Activated CD8-positive, alpha-beta memory T cell treated with anti-CD3 and anti-CD28 coated beads, Interleukin-2, amount 50 U/mL, for 1 hour (primary cell): Measurements from ENCODE around the gene DBN1.

Experiments
- DNase-seq: peaks from one replicate; pipeline ENCODE4 v3.0.0-alpha.2; 2020; ENCODE audit errors: extremely low read depth

The DBN1 gene

DNA sequence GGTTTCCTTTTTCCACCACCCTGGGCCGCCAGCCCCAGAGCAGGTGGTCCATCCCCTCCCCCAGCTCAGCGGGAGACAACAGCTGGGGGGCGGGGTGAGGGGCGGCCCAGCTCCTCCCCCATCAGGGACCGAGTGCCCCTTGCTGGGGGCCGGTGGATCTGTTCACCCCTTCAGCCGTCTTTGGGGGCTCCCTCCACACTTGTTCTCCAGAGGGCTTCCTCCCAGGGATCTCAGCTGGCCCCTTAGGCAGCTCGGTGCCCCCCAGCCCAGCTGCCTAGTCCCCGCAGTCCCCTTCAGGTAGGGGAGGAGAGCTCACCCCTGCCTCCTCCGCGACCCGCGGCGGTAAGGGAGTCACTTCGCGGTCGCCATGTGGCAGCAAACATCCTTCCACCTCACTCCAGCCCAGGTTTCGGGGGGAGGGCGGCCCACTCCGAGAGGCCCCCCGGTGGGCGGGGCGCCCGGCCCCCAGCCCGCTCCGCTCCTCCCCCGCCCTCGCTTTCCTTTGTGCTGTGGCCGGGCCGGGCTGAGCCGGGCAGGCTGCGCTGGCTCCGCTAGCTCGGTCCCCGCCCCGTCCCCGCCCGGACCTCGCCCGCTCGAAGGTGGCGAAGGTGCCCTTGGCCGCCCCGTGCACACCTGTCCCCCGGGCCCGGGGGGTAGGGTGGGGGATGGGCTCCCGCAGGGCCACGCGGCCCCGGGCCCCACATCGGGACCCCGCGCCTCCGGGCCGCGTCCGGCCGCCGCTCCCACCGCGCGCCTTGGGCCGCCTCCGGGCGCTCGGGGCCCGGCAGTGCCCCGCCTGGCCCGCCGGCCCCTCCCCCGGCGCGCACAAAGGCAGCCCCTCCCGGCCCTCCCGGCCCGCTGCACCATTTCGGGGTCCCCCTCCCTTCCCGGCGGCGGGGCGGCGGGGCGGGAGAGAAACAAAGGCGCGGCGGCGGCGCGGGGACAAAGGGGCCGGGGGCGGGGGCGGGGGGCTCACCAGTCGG lies 683 bp downstream of the DBN1 start:
- DNase-seq: no peak

DNA sequence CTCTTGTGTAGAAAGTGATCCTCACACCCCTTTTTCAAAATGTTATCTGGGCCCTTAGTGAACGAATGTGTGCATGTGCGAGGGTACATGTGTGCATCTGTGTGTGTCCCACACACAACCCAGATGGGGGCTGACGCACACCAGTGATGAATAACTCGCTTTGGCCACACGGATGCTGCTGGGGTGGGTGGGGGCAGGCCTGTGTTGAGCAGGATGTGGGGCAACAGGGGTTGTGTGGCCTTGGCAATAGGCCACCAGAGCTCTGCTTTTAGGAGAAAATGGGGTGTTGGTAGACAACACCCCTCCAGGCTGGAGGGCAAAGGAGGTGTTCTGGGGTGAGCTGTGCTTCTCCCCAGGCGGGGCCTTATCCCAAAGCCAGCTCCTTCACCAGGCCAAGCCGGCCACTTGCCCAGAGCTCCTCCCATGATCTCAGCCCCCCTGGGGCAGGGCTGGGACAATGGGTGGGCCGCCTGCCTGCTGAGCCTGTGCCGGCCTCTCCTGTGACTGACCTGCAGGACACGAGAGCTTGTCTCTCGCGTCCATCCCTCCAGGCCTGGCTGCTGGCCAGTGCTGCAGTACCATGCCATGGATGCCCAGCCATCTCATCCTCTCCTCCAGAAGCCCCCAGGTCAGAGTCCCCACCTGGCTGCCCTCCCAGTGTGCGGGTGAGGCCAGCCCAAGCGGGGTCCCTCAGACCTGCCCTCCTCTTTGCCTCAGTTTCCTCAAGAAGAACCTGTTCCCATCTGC lies 1.7 kb downstream of the DBN1 start:
- no peak for DNase-seq

DNA sequence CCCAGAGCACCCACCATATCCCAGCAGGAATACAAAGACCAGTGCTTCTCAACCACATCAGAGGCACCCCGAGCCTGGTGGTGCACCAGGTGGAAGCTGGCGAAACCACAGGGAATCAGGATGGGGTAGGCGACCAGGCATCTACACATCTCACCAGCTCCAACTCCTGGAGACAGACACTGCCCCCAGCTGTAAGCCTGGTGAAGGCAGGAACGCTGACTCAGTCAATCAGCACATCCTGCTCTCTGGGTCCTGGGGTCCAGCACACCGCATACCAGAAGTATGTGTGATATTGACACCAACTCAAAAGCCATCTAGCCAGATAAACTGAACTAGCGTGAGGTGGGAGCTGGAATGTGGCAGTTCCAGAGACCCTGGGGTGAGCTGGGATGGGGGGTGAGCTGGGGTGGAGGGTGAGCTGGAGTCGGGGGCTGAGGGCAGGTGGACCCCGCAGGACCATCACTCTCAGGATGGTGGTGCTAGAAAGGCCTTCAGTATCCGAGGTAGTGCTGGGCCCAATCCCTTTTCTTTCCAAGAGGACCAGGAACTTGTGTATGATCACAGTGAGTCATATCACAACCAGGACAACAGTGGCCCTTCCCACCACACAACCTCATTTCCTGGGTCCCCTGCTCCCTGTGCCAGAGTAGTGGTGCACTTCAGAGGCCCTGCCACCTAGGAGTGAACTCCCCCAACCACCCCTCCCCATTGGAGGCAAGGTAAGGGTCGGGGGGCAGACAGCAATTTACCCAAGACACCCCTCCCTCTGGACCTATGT lies 2.5 kb downstream of the DBN1 start:
- DNase-seq: no peak

DNA sequence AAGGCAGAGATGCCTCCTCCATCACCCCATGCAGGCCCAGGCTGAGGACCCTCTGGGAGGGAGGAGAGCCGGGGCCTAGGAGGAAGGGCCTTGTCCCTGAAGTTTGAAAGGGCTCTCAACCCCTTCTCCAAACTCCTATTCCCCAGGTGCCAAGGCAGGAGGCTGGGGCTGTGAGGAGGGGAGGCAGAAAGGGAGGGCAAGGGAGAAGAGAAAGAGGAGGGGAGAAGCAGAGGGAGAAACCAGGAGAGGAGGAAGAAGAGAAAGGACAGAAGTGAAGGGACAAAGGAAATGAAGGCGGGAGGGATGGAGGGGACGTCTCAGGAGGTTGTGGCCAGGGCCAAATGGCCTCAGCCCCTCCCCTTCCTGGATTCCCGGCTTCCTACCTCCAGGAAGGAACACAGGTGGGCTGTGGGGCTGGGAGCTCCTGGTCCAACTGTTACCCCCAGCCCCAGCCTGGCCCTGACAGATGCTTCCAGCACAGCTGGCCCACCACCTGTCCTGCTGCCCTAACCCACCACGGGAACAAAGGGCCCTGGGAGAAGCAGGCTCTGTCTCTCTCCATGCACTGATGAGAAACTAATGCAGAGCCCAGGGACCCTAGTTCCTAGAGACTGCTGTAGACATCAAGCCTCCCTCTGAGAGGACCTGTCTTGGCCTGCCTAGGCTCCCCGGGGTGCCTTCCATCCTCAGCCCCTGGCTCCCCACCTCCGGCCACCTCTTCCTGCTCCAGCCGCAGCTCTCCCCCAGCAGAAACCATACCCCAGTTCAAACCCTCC lies 3.5 kb downstream of the DBN1 start:
- no peak for DNase-seq

DNA sequence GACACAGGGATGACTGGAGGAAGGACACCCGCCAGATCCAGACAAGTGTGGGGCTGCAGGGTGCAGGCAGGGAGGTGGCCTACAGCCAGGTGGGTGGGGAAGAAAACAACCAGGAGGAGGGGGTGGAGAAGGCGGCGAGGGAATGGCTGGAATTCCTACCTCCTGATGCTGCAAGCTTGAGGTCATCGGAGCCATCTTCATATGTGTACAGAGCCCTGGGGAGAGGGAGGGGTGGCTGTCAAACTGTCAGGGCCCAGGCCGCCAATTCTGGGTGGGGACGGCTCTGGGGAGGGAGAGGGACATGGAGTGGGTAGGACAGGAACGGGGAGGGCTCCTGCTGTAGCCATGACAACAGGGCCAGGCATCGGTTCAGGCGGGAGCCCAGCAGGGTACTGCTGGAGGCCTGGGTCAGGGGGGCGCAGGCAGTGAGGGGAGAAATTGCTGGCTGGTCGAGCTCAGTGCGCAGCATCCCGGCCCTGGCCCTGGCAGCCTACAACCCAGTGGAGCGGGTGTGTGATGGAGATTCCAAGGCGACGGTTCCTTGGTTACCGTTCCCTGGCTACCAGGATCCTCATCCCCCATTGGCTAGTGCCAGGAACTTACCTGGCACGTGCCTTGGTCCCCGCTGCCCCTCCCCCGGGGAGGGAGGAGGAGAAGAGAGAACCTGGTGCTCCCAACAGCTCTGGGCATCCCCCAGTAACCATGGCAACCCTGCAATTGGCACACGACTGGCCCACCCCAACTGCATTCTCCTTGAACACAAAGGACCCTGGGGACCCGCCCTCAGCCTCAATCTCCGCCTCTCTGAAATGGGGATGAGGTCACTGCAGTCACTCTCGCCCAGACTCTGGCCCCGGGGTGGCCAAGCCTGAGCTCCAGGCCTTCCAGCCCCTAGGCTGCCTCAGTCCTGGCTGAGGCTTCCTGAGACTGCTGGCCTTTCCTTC lies 4.5 kb downstream of the DBN1 start:
- DNase-seq: no peak

DNA sequence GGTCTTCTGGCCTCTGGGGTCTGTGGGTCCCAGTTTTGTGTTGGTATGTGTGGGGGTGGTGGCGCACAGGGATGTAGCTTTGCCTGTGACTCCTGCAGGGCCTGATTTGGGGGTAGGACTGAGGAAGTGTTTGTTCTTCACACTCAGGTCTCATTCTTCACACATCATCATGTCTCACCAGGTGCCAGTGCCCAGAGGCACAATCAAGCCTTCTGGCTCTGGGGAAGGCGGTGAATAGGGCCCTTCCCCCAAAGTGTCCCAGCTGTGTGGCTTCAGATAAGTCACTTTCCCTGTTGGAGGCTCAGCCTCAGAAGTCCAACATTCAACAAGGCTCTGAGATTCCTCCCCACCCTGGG lies 5.1 kb downstream of the DBN1 start:
- DNase-seq: no peak

DNA sequence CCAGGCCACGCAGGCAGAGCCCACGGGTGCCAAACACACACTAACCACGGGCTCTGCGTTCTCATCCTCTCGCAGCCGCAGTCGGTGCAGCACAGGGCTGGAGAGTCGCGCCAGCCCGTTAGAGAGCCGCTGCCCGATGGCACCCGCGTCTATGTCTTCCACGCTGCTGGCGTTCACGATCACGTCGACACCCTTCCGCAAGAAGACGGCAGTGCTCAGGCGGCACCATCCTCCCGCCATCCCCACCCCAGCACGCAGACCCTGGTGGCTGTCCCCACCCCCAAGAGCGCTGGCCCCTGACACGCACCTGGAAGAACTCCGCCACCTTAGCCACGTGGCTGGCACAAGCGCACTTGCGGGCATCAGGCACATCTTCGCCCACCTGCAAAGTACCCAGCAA lies 6.0 kb downstream of the DBN1 start:
- no peak for DNase-seq

DNA sequence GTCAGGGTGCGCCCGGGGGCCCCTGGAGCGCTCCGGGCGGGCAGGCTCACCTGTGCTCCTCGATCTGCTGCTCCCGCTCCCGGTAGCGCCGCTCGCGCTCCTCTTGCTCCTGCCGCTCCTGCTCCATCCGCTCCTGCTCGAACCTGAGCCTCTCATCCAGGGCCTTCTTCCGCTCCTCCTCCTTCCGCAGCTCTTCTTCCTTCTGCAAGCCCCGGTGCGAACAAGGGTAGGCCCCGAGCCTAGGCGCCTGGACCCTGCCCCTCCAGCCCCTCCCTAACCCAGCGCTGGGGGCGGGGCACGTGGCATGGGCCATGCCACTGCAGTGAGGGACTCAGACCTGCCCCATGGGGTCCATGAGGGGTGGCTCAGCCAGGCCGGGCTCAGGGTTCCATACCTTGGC lies 6.6 kb downstream of the DBN1 start:
- no peak for DNase-seq

DNA sequence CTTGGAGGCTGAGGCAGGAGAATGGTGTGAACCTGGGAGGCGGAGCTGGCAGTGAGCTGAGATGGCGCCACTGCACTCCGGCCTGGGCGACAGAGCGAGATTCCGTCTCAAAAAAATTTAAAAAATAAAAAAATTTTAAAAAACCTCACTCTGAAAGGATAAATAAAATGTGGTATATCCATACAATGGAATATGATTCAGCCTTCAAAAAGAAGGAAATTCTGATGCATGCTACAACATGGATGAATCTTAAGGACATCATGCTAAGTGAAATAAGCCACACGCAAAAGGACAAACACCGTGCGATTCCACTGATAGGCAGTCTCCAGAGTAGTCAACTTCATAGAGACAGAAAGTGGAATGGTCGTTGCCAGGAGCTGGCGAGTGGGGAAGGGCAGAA lies 8.4 kb downstream of the DBN1 start:
- DNase-seq: no peak

DNA sequence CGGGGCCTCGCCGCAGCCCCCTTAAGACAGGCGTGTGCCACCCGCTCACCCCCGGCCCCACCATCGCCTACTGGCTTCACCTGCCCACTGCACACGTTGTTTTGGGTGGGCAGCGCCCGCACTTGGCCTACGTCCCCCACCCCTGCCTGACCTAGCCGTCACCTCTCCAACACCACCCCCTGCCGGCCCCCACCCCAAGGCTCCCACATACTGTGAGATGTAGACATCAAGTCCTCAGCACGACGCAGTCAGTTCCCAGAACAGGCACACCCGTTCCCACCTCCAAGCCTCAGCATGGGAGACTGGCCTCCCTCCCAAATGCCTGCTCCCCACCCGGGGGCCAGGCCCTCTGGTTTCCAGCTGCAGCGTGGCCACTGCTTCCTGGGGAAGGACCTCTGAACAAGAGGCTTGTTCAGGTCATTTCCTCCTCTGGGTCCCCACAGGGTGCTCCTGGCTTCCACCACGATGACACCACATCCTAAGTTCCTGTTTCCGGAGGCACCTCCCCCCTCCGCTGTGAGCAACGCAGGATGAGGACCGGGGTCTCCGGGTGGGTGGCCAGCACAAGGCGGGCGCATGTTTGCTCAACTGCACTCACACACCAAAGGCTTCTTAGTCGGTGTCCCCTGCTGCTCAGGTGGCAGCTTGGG lies 11.3 kb downstream of the DBN1 start:
- DNase-seq: no peak

DNA sequence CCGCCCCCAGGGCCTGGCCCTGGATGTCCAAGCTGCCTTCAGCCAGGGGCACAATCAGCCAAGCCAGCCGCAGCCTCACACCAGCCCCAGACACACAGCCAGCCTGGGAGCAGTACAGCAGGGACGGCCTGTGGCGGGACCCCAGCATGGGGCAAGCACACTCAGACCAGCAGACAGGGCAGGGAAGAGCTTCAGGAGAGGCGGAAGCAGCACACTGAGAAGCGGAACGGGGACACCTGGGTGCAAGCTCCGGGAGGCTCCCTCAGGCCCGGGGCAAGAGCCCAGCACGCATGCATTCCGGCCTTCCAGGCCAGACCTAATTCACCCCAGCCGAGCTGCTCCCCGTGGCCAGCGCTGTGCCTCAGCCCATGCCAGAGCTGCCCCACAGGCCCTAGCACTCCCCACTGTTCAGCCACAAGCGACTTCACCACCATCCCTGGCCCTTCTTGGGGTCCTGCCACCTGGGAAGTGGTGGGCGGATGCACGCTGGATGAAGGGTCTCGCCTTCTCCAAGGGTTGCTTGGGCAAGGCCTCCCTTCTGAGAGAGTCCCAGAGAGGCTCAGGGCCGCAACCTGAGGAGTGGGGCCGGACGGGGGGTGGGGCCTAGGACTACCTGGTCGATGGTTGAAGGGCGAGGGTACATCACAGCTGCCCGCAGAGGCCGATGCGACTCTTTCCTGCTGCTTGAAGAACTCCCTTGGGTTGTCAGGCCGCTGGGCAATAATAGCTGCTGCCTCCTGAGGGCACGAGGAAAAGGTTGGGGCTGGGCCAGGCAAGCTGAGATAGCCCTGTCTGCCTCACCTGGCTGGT lies 13.4 kb downstream of the DBN1 start:
- no peak for DNase-seq

DNA sequence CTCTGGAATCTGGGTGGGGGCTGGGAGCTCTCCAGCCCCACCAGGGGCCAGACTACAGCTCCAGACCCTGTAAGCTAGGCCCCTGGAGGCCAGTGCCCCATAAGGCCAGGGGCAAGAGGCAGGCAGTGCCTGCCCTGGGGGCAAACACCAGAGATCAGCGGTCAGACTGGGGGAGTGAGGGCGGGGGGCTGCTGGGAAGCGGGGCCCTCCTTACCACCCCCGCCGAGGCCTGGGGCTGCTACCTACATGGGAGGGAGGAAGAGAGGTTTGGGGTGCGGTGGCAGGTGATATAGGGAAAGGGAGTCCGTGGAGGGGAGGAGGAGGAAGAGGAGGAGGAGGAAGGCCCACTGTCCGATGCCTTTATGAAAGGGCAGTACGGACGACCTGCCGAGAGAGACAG lies 14.1 kb downstream of the DBN1 start:
- no peak for DNase-seq

DNA sequence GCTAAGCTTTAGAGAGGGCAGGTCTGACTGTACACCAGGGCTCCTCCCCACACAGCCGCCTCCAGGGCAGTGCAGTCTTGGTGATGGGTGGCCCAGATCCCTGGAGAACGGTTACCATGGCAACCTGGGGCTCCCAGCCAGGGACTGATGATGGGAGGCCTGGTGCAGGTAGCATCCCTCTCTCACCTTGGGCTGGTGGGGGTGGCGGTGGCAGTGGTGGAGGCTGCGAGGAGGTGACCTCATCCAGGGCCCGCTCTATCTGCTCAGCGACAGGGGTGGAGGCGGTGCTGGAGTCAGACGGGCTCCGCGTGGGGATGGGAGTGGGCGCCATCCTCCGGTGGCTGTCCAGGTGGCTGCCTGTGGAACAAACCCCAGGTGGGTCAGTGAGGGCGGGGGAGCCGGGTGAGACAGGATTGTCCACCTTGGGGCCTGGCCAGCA lies 14.5 kb downstream of the DBN1 start:
- no peak for DNase-seq

DNA sequence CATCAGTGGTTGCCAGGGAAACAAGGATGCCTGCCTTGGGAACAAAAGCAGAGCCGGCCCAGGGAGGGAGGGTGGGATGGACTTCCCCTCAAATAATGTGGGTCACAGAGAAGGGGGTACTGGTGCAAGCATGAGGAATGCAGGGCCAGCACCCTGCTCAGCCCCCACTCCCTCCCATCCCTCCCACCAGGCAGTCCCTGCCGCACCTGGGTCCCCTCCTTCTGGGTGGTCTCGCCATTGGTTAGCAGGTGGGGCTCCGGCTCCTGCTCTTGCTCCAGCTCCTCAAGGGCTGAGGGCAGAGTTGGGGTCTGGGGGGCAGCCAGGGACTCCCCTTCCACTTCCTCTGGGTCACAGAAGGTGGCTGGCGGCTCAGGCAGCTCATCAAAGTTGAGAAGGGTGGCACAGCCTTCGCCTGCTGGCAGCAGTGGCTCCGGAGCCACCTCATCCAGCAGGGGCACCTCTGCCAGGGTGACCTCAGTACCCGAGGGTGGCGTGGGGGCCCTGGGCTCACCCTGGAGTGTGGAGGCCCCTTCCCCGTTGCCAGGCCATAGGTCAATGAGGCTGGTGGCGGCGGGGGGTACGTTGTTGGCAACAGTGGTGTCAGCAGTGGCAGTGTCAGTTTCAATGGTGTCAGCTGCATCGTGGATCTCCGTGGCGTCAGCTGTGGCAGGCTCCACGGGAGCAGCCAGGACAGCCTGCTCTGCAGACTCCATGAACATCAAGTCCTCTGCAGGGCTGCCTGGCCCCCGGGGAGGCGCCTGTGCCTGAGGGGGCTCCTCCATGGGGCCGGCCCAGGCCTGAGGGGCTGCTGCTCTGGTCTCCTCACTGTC lies 15.4 kb downstream of the DBN1 start:
- no peak for DNase-seq

DNA sequence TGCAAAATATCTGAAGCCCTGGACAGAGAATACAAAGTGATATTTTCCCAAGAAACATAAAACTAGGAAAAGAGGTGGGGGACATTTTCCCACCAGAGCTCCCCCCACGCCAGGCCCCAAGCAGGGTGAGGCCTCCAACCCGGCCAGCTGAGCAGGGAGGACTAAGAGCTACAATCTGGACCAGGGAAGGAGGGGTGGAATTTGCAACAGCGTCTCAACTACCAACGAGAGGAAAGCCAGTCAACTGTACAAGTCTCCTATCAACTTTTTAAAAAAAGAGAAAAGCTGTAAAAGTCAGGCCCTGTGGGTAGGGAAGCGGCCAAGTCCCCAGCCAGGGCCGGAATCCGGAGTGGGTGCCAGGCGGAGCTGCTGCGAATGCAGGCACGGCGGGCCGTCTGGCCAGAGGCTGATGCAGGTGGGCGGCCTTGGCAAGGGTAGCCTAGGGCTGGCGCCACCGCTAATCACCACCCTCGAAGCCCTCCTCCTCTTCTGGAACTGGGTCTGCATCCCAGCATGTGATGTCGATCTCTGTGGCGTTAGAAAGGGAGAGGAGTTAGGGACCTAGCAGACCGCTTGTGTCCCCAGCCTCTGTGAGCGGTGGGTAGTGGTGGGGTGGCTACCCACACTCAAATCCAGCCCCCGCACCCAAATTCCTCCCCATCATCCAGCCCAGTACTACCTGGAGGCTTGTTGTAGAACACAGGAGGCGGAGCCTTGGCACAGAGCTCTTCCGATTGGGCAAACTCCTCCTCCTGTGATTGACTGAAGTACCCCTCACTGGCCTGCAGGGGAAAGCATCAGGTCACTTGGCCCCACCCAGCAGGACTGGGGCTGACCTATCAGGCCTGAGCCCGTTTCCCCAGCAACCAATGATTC lies 16.2 kb downstream of the DBN1 start:
- no peak for DNase-seq

DNA sequence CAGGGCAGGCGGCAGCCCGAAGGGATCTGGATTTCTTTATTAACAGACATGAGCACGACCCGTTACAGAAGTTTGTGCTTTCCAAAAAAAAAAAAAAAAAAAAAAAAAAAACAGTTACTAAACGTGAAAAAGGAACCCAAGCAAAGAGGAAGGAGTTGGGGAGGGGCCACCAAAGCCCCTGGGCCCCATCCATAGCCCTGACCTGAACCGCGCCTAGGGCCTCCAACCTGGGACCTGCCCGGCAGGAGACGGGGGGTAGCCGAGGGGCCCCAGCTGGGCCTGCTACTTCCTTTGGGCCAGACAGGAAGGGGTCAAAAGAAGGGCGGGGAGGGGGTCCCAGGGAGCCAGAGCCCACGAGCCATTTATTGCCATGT lies 16.9 kb downstream of the DBN1 start:
- DNase-seq: no peak
